CD14-positive monocyte (primary cell): ENCODE measurements around the gene TPRG1L. TPM values are rescaled to one million over a fixed set of nuclear protein-coding genes. Genes with fewer than 3 reads are reported as not detected.
"Not testable (repeated sequence)": the region's sequence is repeated elsewhere in the genome, so short reads cannot be mapped to it uniquely, and the experiment has no call there.

Source experiments
- DNase-seq, 3 donors: peaks; one replicate each; pipeline ENCODE4 v3.0.0-alpha.2; 2011 to 2022
- H2AFZ ChIP-seq: 2 replicates; pipeline ENCODE4 v1.6.0; 2012; ENCODE audit warnings: mild to moderate bottlenecking, low read depth, low read length, inconsistent platforms; ENCODE audit not compliant: insufficient read depth, poor library complexity, severe bottlenecking
- H3K27ac ChIP-seq, 2 donors: 1 replicate in 1 of 2; 2 replicates in 1 of 2; pipeline ENCODE4 v1.5.1; 2012 to 2013; ENCODE audit warnings: low read length in 2 of 2, control low read depth in 1 of 2, inconsistent platforms in 1 of 2, low read depth in 1 of 2, mild to moderate bottlenecking in 1 of 2
- H3K27me3 ChIP-seq, 2 donors: one replicate each; pipeline versions ENCODE4 v1.6.0 to v1.6.1; 2011 to 2013; ENCODE audit warnings: low read length in 2 of 2; ENCODE audit not compliant: control insufficient read depth in 2 of 2, insufficient read depth in 2 of 2
- H3K36me3 ChIP-seq, 2 donors: replicated peaks in 1 of 2; 1 replicate in 1 of 2; 2 replicates in 1 of 2; pipeline versions ENCODE4 v1.5.1 to v1.6.1; 2012 to 2013; ENCODE audit warnings: low read length in 2 of 2, control low read depth in 1 of 2, inconsistent platforms in 1 of 2, mild to moderate bottlenecking in 1 of 2; ENCODE audit not compliant: insufficient read depth in 2 of 2, control insufficient read depth in 1 of 2
- H3K4me1 ChIP-seq, 2 donors: 1 replicate in 1 of 2; 2 replicates in 1 of 2; pipeline versions ENCODE4 v1.5.1 to v1.6.1; 2012 to 2013; ENCODE audit warnings: low read length in 2 of 2, control low read depth in 1 of 2, inconsistent platforms in 1 of 2, mild to moderate bottlenecking in 1 of 2, moderate library complexity in 1 of 2; ENCODE audit not compliant: insufficient read depth in 2 of 2, control insufficient read depth in 1 of 2
- H3K4me2 ChIP-seq: replicated peaks from 2 replicates; pipeline ENCODE3; 2012; ENCODE audit warnings: low read length, moderate library complexity, mild to moderate bottlenecking; ENCODE audit not compliant: poor library complexity, severe bottlenecking; ENCODE audit errors: extremely low read depth
- H3K4me3 ChIP-seq, 3 experiments: fragments of 200-600 bp in 1 of 3; sonication (generic) in 1 of 3; replicated peaks in 1 of 3; 1 replicate in 2 of 3; 2 replicates in 1 of 3; pipeline ENCODE4 v1.5.1; 2011 to 2013; ENCODE audit warnings: low read length in 3 of 3, mild to moderate bottlenecking in 3 of 3, control low read depth in 2 of 3, low read depth in 2 of 3, inconsistent platforms in 1 of 3, moderate library complexity in 1 of 3
- H3K79me2 ChIP-seq: 2 replicates; pipeline ENCODE4 v1.6.0; 2012; ENCODE audit warnings: mild to moderate bottlenecking, control low read depth, inconsistent platforms, low read length, moderate library complexity; ENCODE audit not compliant: insufficient read depth
- H3K9ac ChIP-seq: 2 replicates; pipeline ENCODE4 v1.6.0; 2017; ENCODE audit warnings: low read length, mild to moderate bottlenecking; ENCODE audit not compliant: insufficient read depth, poor library complexity, severe bottlenecking
- H3K9me3 ChIP-seq, 2 donors: replicated peaks in 1 of 2; 1 replicate in 1 of 2; 2 replicates in 1 of 2; pipeline versions ENCODE4 v1.5.1 to v1.6.1; 2012 to 2013; ENCODE audit warnings: low read length in 2 of 2, control low read depth in 1 of 2; ENCODE audit not compliant: control insufficient read depth in 1 of 2, insufficient read depth in 1 of 2
- H4K20me1 ChIP-seq: 2 replicates; pipeline ENCODE4 v1.6.0; 2012; ENCODE audit warnings: mild to moderate bottlenecking, low read length, control low read depth, moderate library complexity; ENCODE audit not compliant: insufficient read depth
- H3K27ac Mint-ChIP-seq, 7 donors: one replicate each; pipeline ENCODE4 v1.8.0; 2020; ENCODE audit warnings: mild to moderate bottlenecking in 7 of 7, mixed read lengths in 7 of 7, moderate library complexity in 6 of 7, inconsistent platforms in 2 of 7
- H3K27me3 Mint-ChIP-seq, 3 donors: one replicate each; pipeline ENCODE4 v1.8.0; 2021 to 2022; ENCODE audit warnings: low read depth in 3 of 3, mild to moderate bottlenecking in 3 of 3, mixed read lengths in 3 of 3, moderate library complexity in 3 of 3, inconsistent platforms in 1 of 3
- H3K36me3 Mint-ChIP-seq, 2 donors: one replicate each; pipeline ENCODE4 v1.8.0; 2020; ENCODE audit warnings: mixed read lengths in 2 of 2, inconsistent platforms in 1 of 2, mild to moderate bottlenecking in 1 of 2
- H3K4me1 Mint-ChIP-seq: one replicate; pipeline ENCODE4 v1.8.0; 2020; ENCODE audit warnings: mild to moderate bottlenecking, mixed read lengths
- H3K4me3 Mint-ChIP-seq, 2 donors: one replicate each; pipeline ENCODE4 v1.8.0; 2020; ENCODE audit warnings: mild to moderate bottlenecking in 2 of 2, mixed read lengths in 2 of 2, moderate library complexity in 1 of 2
- H3K9me3 Mint-ChIP-seq, 7 donors: one replicate each; pipeline ENCODE4 v1.8.0; 2020 to 2022; ENCODE audit warnings: mixed read lengths in 7 of 7, mild to moderate bottlenecking in 6 of 7, moderate library complexity in 6 of 7, inconsistent platforms in 2 of 7
- CTCF ChIP-seq: fragments of 200-600 bp; IDR thresholded peaks from one replicate; pipeline ENCODE4 v1.8.0; 2022; ENCODE audit warnings: antibody characterized with exemption, mild to moderate bottlenecking
- WGBS: methylation state at CpG from one replicate; pipeline ENCODE4 v1.1.5; 2013; ENCODE audit warnings: missing lambda C conversion rate; ENCODE audit not compliant: insufficient coverage; 5-methylcytosine and 5-hydroxymethylcytosine counted together
- intact Hi-C, 2 donors: fragments of 100-400 bp; cut with micrococcal nuclease; formaldehyde crosslinking; loops; one replicate each; pipeline versions ENCODE4 v1.15.0 to v1.15.1; 2023
- polyA plus RNA-seq, 3 donors: library from polyadenylated mRNA; depleted of rRNA in 1 of 3; unstranded in 2 of 3; stranded (reverse) in 1 of 3; fragments of 300-500 nt in 2 of 3; fragments of >200 nt in 1 of 3; fragmentation: Illumina TruSeq in 2 of 3; gene quantifications; 1 replicate in 2 of 3; 2 replicates in 1 of 3; pipeline ENCODE4 v1.2.3, GENCODE V29; 2012 to 2021

Gene TPRG1L
- polyA plus RNA-seq, 3 donors, result 16.1 to 19.7 (median 18.5) TPM

GRCh38 chr1:3584915-3585314, 39.9 kb upstream of the TPRG1L start:
- intact Hi-C loops, result no loop called here
- H3K4me1 Mint-ChIP-seq, result no peaks in the 10 kb centered on the region
- H3K4me1 ChIP-seq, result no peaks in the 10 kb centered on the region
- H3K36me3 ChIP-seq, result no peaks in the 10 kb centered on the region
- H3K9ac ChIP-seq, result no peak overlapping the region
- 97% methylated on average over 7 of the region's 7 CpGs for WGBS
- no peak for TF ChIP-seq CTCF
- no peak overlapping the region for H3K27ac Mint-ChIP-seq
- H3K9me3 Mint-ChIP-seq, result peaks cover 2 to 18% (median 9%) of the 10 kb centered on the region in 7 donors
- H3K79me2 ChIP-seq, result no peaks in the 10 kb centered on the region
- no peak overlapping the region for H3K4me3 Mint-ChIP-seq
- peaks cover 0 to 25% of the 10 kb centered on the region in 2 donors for H3K9me3 ChIP-seq
- no peaks in the 10 kb centered on the region for H3K36me3 Mint-ChIP-seq
- H2AFZ ChIP-seq, result no peak overlapping the region
- no peaks in the 10 kb centered on the region for H3K27me3 ChIP-seq
- no peak overlapping the region for H3K4me3 ChIP-seq
- DNase-seq, result no peak
- no peaks in the 10 kb centered on the region for H3K27me3 Mint-ChIP-seq
- H3K27ac ChIP-seq, result no peak overlapping the region
- no peak overlapping the region for H3K4me2 ChIP-seq
- H4K20me1 ChIP-seq, result no peaks in the 10 kb centered on the region

- H3K36me3 Mint-ChIP-seq, H3K36me3 ChIP-seq, H2AFZ ChIP-seq, intact Hi-C loops, H3K4me2 ChIP-seq, H3K79me2 ChIP-seq, H3K4me3 Mint-ChIP-seq, H4K20me1 ChIP-seq, H3K4me1 ChIP-seq, H3K4me3 ChIP-seq, H3K4me1 Mint-ChIP-seq, H3K9ac ChIP-seq, H3K27ac Mint-ChIP-seq, H3K27me3 Mint-ChIP-seq, H3K27me3 ChIP-seq, DNase-seq, H3K27ac ChIP-seq: not testable (repeated sequence)
- WGBS, result 75% methylated on average over 6 of the region's 6 CpGs
- peaks cover 0 to 25% of the 10 kb centered on the region in 2 donors for H3K9me3 ChIP-seq
- H3K9me3 Mint-ChIP-seq, result peaks cover 2 to 18% (median 9%) of the 10 kb centered on the region in 7 donors
Observed at GRCh38 chr1:3585353-3585868, 39.4 kb upstream of the TPRG1L start.
